OCI-LY7 (cell line): ENCODE data around the gene CDNF. TPM values are rescaled to one million over a fixed set of nuclear protein-coding genes. Genes with fewer than 3 reads are reported as not detected.

ENCODE experiments used
- BruUV-seq: library from RNA; stranded (reverse); fragments of 400-500 nt; replicated peaks from 2 replicates; lab custom pipeline; 2021; lab: Mats Ljungman, UMichigan
- CTCF ChIA-PET: fragments of 300-600 bp; sonication (Branson Sonifier 250); formaldehyde crosslinking; loops from one replicate; lab custom pipeline; 2022; ENCODE audit warnings: antibody characterized with exemption; ENCODE audit not compliant: unreplicated experiment; lab: Charles Lee
- POLR2A ChIA-PET: fragments of 300-600 bp; sonication (Branson Sonifier 250); formaldehyde crosslinking; loops from one replicate; lab custom pipeline; 2022; ENCODE audit warnings: antibody characterized with exemption; lab: Charles Lee
- DNase-seq: peaks from one replicate; pipeline ENCODE4 v3.0.0-alpha.2; 2015; ENCODE audit warnings: low spot score
- H2AFZ ChIP-seq: fragments of 200-600 bp; sonication (generic), shearing (Covaris generic); 2 replicates; pipeline ENCODE4 v1.6.1; 2014; ENCODE audit warnings: mild to moderate bottlenecking, antibody characterized with exemption, low read length, moderate library complexity
- H3K27ac ChIP-seq: fragments of 200-600 bp; sonication (generic); 2 replicates; pipeline ENCODE4 v1.5.1; 2014; ENCODE audit warnings: mixed run types, low read depth, mild to moderate bottlenecking, moderate library complexity, low read length, inconsistent platforms; ENCODE audit not compliant: poor library complexity, severe bottlenecking
- H3K36me3 ChIP-seq: fragments of 200-600 bp; sonication (generic); 2 replicates; pipeline ENCODE4 v1.6.1; 2014; ENCODE audit warnings: mild to moderate bottlenecking, antibody characterized with exemption, low read length, moderate library complexity, mixed read lengths; ENCODE audit not compliant: insufficient read depth
- H3K4me1 ChIP-seq: fragments of 200-600 bp; sonication (generic); 2 replicates; pipeline ENCODE4 v1.5.1; 2014; ENCODE audit warnings: mild to moderate bottlenecking, low read length; ENCODE audit not compliant: insufficient read depth, poor library complexity, severe bottlenecking
- H3K4me2 ChIP-seq: fragments of 200-600 bp; sonication (generic); 2 replicates; pipeline ENCODE4 v1.6.1; 2014; ENCODE audit warnings: mild to moderate bottlenecking, low read length
- H3K4me3 ChIP-seq: fragments of 200-600 bp; sonication (generic); 2 replicates; pipeline ENCODE4 v1.5.1; 2014; ENCODE audit warnings: mild to moderate bottlenecking, low read depth, low read length; ENCODE audit not compliant: poor library complexity, severe bottlenecking
- H3K79me2 ChIP-seq: fragments of 200-600 bp; sonication (generic); 2 replicates; pipeline ENCODE4 v1.6.1; 2016; ENCODE audit warnings: low read depth, mild to moderate bottlenecking, low read length, moderate library complexity, mixed read lengths; ENCODE audit not compliant: insufficient read depth
- H3K9me2 ChIP-seq: fragments of 200-600 bp; sonication (generic); 2 replicates; pipeline ENCODE4 v1.6.1; 2016; ENCODE audit warnings: mild to moderate bottlenecking, low read length, mixed read lengths; ENCODE audit not compliant: insufficient read depth
- H3K9me3 ChIP-seq: fragments of 200-600 bp; sonication (generic); 2 replicates; pipeline ENCODE4 v1.6.1; 2014; ENCODE audit warnings: mild to moderate bottlenecking, mixed run types, low read length, mixed read lengths
- H4K20me1 ChIP-seq: fragments of 200-600 bp; sonication (generic); 2 replicates; pipeline ENCODE4 v1.6.1; 2014; ENCODE audit warnings: mild to moderate bottlenecking, antibody characterized with exemption, low read length, moderate library complexity, mixed read lengths; ENCODE audit not compliant: insufficient read depth
- EZH2phosphoT487 ChIP-seq: fragments of 200-600 bp; sonication (generic); IDR thresholded peaks from 2 replicates; pipeline ENCODE4 v1.6.1; 2018; ENCODE audit warnings: low read depth, borderline replicate concordance, mild to moderate bottlenecking, mixed run types, antibody characterized with exemption, low read length, moderate library complexity, mixed read lengths
- intact Hi-C: fragments of 100-400 bp; cut with micrococcal nuclease; formaldehyde crosslinking; loops from one replicate; pipeline ENCODE4 v1.10.0; 2022; ENCODE audit not compliant: unreplicated experiment
- total RNA-seq, 2 experiments: library from RNA; depleted of rRNA in 1 of 2; stranded (reverse); fragments of >200 nt in 1 of 2; shearing (Covaris generic) in 1 of 2; gene quantifications; 2 replicates each; pipeline ENCODE4 v1.2.3, GENCODE V29; 2014 to 2022
- TF ChIP-seq, protein P1 (sequence below): fragments of 200-600 bp; sonication (generic); conservative IDR thresholded peaks from 2 replicates; pipeline ENCODE4 v1.5.1; 2014; ENCODE audit warnings: mild to moderate bottlenecking, antibody characterized with exemption, low read length, moderate library complexity, mixed read lengths

The CDNF gene
- total RNA-seq, 2 experiments from 2014 or later, result 3.2 to 3.7 TPM

DNA sequence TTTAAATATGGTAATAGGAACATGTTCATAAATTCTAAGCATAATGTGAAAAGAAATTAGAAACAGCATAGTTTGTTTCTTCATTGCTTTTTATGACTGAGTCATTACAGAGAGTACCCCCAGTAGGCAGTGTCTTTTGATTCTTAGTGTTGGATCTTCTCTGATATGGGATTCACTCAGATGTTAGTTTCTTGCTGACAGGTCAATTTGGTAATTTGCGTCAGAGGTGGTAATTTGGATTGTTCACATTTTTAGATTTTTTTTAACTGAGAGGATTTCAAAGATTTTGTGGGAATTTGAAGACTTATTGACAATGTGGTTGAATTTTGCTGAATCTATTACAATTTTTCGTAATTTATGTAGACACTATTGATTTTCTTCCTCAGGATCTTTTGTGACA lies 2.3 kb upstream of the CDNF start:
- Histone ChIP-seq H3K79me2 (peaks cover 50% of the 10 kb centered on the region), H2AFZ (no peak overlapping the region), H3K4me2 (no peak overlapping the region; the same call in 1 of the 2 replicates), H4K20me1 (peaks cover 10% of the 10 kb centered on the region; the same call in 1 of the 2 replicates), H3K9me2 (no peaks in the 10 kb centered on the region), H3K36me3 (peaks cover 53% of the 10 kb centered on the region), H3K9me3 (no peaks in the 10 kb centered on the region), H3K4me1 (peaks cover 12% of the 10 kb centered on the region), H3K4me3 (no peak overlapping the region), H3K27ac (no peak overlapping the region)
- no TSS peak for BruUV-seq
- TF ChIP-seq, protein P1, sequence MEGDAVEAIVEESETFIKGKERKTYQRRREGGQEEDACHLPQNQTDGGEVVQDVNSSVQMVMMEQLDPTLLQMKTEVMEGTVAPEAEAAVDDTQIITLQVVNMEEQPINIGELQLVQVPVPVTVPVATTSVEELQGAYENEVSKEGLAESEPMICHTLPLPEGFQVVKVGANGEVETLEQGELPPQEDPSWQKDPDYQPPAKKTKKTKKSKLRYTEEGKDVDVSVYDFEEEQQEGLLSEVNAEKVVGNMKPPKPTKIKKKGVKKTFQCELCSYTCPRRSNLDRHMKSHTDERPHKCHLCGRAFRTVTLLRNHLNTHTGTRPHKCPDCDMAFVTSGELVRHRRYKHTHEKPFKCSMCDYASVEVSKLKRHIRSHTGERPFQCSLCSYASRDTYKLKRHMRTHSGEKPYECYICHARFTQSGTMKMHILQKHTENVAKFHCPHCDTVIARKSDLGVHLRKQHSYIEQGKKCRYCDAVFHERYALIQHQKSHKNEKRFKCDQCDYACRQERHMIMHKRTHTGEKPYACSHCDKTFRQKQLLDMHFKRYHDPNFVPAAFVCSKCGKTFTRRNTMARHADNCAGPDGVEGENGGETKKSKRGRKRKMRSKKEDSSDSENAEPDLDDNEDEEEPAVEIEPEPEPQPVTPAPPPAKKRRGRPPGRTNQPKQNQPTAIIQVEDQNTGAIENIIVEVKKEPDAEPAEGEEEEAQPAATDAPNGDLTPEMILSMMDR, result no peak
- TF ChIP-seq EZH2phosphoT487, result no peak
- ChIA-PET CTCF (no interaction called here), POLR2A (no interaction called here)
- intact Hi-C loops, result no loop called here
- DNase-seq, result no peak

DNA sequence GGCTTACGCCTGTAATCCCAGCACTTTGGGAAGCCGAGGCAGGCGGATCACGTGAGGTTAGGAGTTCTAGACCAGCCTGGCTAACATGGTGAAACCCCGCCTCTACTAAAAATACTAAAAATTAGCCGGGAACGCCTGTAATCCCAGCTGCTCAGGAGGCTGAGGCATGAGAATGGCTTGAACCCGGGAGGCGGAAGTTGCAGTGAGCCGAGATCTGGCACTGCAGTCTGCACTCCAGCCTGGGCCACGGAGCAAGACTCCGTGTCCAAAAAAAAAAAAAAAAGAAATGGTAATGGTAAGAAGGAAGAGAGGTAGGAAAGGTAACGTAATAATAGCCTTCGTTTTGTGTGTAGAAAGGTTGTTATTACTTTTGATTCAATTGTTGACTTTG lies 1.5 kb upstream of the CDNF start:
- no TSS peak for BruUV-seq

More for the DNA sequence above, 1.5 kb upstream of the CDNF start:
- peaks cover 45% of the 10 kb centered on the region for H3K79me2 ChIP-seq
- TF ChIP-seq EZH2phosphoT487, result no peak
- TF ChIP-seq, protein P1, result no peak
- H3K27ac ChIP-seq, result peak overlapping the region; percentile 56
- peaks cover 10% of the 10 kb centered on the region; the same call in 1 of the 2 replicates for H4K20me1 ChIP-seq
- H3K9me3 ChIP-seq, result no peaks in the 10 kb centered on the region
- peak overlapping the region; percentile 88 for H3K4me3 ChIP-seq
- H3K36me3 ChIP-seq, result peaks cover 44% of the 10 kb centered on the region
- CTCF ChIA-PET, result no interaction called here
- peak; percentile 15 for DNase-seq
- POLR2A ChIA-PET, result interaction anchor here (1.0 to 4.3 kb wide), 4 partner anchors 8 to 153 kb away, joined by 3 to 20 read pairs (median 6); partner anchors contain the start of gene DCLRE1C
- peaks cover 12% of the 10 kb centered on the region for H3K4me1 ChIP-seq
- H3K4me2 ChIP-seq, result peak overlapping the region; percentile 73
- no peaks in the 10 kb centered on the region for H3K9me2 ChIP-seq
- no peak overlapping the region for H2AFZ ChIP-seq
- intact Hi-C loops, result loop anchor here (2.0 to 5.0 kb wide), 3 partner anchors 116 to 237 kb away; partner anchors contain the start of gene DCLRE1C
